BJ (cell line): ENCODE measurements around the gene KY. TPM values are rescaled to one million over a fixed set of nuclear protein-coding genes. Genes with fewer than 3 reads are reported as not detected.
"Not testable (repeated sequence)": the region's sequence is repeated elsewhere in the genome, so short reads cannot be mapped to it uniquely, and the experiment has no call there.

Experiments
- CTCF ChIA-PET: fragments of 350-600 bp; formaldehyde crosslinking; extraction: SDS; loops from one replicate; lab custom pipeline; 2021; ENCODE audit warnings: antibody characterized with exemption, inconsistent platforms; lab: Yijun Ruan, JAX
- POLR2A ChIA-PET: fragments of 300-600 bp; sonication (Branson Sonifier 250); formaldehyde crosslinking; extraction: SDS; loops from one replicate; lab custom pipeline; 2021; ENCODE audit warnings: antibody characterized with exemption; lab: Charles Lee
- DNase-seq: peaks from one replicate; pipeline ENCODE4 v3.0.0-alpha.2; 2011; ENCODE audit warnings: low read depth
- H3K27me3 ChIP-seq: 2 replicates; pipeline ENCODE4 v1.6.0; 2011; ENCODE audit warnings: low read length; ENCODE audit not compliant: control insufficient read depth, insufficient read depth
- H3K36me3 ChIP-seq: 2 replicates; pipeline ENCODE4 v1.5.1; 2011; ENCODE audit warnings: low read length; ENCODE audit not compliant: control insufficient read depth, insufficient read depth
- H3K4me3 ChIP-seq: 2 replicates; pipeline ENCODE4 v1.5.1; 2011; ENCODE audit warnings: low read depth, mild to moderate bottlenecking, control low read depth, low read length
- CTCF ChIP-seq: IDR thresholded peaks from 2 replicates; pipeline ENCODE4 v1.5.1; 2011; ENCODE audit warnings: low read depth, mild to moderate bottlenecking, control low read depth, inconsistent platforms, low read length, moderate library complexity; ENCODE audit not compliant: insufficient read depth
- polyA plus RNA-seq: library from polyadenylated mRNA; depleted of rRNA; stranded (reverse); fragments of >200 nt; gene quantifications from 2 replicates; pipeline ENCODE4 v1.2.3, GENCODE V29; 2011

KY gene
- polyA plus RNA-seq, 1 experiment = 0.05 TPM

- Histone ChIP-seq H3K27me3 (peaks cover 3% of the 10 kb centered on the region; the same call in 1 of the 2 replicates), H3K36me3 (no peaks in the 10 kb centered on the region), H3K4me3 (no peak overlapping the region)
- TF ChIP-seq CTCF = no peak
- POLR2A ChIA-PET = interaction anchor here (0.5 kb wide), 1 partner anchor 339 kb away, joined by 4 read pairs; no protein-coding TSS in a partner anchor
- CTCF ChIA-PET = interaction anchor here (4.6 kb wide), 1 partner anchor 9 kb away, joined by 31 read pairs; no protein-coding TSS in a partner anchor
- no peak for DNase-seq
These were observed 58.0 kb downstream of the KY start for GRCh38 chr3:134592806-134593205.

GRCh38 chr3:134590766-134591165, 60.1 kb downstream of the KY start:
- ChIA-PET CTCF (interaction anchor here (0.6 to 4.6 kb wide), 2 partner anchors 11 to 1269 kb away, joined by 3 to 31 read pairs; no protein-coding TSS in a partner anchor), POLR2A (no interaction called here)
- Histone ChIP-seq H3K36me3 (no peaks in the 10 kb centered on the region), H3K27me3 (peaks cover 3% of the 10 kb centered on the region; the same call in 1 of the 2 replicates), H3K4me3 (no peak overlapping the region)
- no peak for DNase-seq
- TF ChIP-seq CTCF = no peak

GRCh38 chr3:134579141-134579665, 71.6 kb downstream of the KY start:
- TF ChIP-seq CTCF = no peak
- H3K4me3 ChIP-seq = no peak overlapping the region
- H3K27me3 ChIP-seq = no peaks in the 10 kb centered on the region
- no peak for DNase-seq
- no peaks in the 10 kb centered on the region for H3K36me3 ChIP-seq
- ChIA-PET POLR2A (no interaction called here), CTCF (interaction anchor here (0.8 kb wide), 1 partner anchor 22 kb away, joined by 4 read pairs; no protein-coding TSS in a partner anchor)

- Histone ChIP-seq H3K27me3 (no peaks in the 10 kb centered on the region), H3K36me3 (no peaks in the 10 kb centered on the region), H3K4me3 (no peak overlapping the region)
- ChIA-PET CTCF (interaction anchor here (0.7 to 2.3 kb wide), 2 partner anchors 24 to 168 kb away, joined by 3 to 8 read pairs; no protein-coding TSS in a partner anchor), POLR2A (no interaction called here)
- DNase-seq = no peak
- no peak for TF ChIP-seq CTCF
These were observed 74.0 kb downstream of the KY start for GRCh38 chr3:134576831-134577230.

GRCh38 chr3:134576426-134576825, 74.4 kb downstream of the KY start:
- CTCF ChIA-PET = interaction anchor here (2.3 kb wide), 1 partner anchor 24 kb away, joined by 8 read pairs; no protein-coding TSS in a partner anchor
- no peaks in the 10 kb centered on the region for H3K36me3 ChIP-seq
- no peaks in the 10 kb centered on the region for H3K27me3 ChIP-seq
- DNase-seq = no peak
- POLR2A ChIA-PET = no interaction called here
- no peak for TF ChIP-seq CTCF
- no peak overlapping the region for H3K4me3 ChIP-seq

- CTCF ChIA-PET, DNase-seq, H3K36me3 ChIP-seq, POLR2A ChIA-PET, H3K27me3 ChIP-seq, H3K4me3 ChIP-seq: not testable (repeated sequence)
These were observed 80.9 kb downstream of the KY start for GRCh38 chr3:134569899-134570298.
